ENCODE results near the gene UQCRC2.
A peak's percentile ranks its signal among the peaks of the same experiment; 100 is the strongest.
"Not testable (repeated sequence)": the region's sequence is repeated elsewhere in the genome, so short reads cannot be mapped to it uniquely, and the experiment has no call there.

The UQCRC2 gene

DNA sequence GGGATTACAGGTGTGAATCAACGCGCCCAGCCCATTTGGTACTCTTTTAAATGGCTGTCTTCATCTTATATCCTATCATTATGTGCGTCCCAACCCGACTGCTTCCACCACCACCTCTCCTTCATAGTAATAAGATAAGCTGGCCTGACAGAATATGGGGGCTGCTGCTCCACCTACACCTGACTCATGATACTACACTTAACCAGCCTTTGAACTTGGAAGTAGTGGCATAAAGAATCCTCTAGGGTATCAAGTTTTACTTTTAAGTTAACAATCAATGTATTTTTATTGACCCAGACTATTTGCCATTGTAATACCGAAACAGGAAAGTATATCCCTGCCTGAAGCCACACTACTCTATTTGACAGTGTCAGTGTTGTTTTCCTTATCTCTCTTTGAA is 28.9 kb downstream of the UQCRC2 start:
- no peak for DNase-seq (ENCODE audit: low spot score)

DNA sequence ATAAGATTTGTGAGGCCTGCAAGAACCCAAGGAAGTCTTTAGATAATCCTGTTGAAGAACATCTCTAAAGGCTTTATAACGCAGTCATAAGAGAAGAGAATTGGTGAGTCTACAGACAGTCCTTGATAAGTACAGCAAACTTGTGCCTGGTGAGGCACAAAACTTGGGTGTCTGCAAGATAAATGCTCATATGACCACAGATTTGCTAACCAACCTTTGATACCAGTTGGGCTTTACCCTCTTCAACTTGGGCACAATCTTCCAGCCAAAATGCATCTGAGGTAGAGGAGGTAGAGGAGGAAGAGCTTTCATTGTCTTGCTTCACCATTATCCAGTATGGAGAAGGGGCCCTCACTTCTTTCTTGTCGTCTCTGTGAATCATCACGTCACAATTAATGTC is 30.9 kb downstream of the UQCRC2 start:
- no peak for DNase-seq (ENCODE audit: low spot score)

GRCh38 chr16:21985524-21985923 is 32.4 kb downstream of the UQCRC2 start:
- DNase-seq (ENCODE audit: low spot score): no peak

DNA sequence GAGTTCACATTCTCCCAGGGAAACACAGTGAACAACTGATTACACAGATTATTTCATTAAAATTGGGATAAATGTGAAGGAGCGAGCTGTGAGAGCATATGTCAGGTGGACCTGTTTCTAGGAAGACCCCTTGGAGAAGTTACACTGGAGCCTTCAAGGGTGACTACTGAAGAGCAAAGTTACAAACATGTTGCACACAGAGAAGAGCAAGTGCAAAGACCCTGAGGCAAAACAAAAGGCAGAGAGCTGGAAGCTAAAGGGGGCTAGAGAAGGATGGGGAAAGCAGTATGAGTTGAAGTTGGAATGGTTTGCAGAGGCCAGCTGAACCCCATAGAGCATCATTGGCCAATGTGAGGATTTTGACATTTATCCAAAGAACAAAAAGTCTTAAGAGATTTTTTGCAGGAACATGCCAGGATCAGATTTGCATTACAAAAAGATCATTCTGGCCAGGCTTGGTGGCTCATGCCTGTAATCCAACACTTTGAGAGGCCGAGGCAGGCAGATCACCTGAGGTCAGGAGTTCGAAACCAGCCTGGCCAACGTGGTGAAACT is 33.6 kb downstream of the UQCRC2 start:
- no peak for DNase-seq (ENCODE audit: low spot score)

GRCh38 chr16:21987498-21987897 is 34.3 kb downstream of the UQCRC2 start:
- no peak for DNase-seq (ENCODE audit: low spot score)

DNA sequence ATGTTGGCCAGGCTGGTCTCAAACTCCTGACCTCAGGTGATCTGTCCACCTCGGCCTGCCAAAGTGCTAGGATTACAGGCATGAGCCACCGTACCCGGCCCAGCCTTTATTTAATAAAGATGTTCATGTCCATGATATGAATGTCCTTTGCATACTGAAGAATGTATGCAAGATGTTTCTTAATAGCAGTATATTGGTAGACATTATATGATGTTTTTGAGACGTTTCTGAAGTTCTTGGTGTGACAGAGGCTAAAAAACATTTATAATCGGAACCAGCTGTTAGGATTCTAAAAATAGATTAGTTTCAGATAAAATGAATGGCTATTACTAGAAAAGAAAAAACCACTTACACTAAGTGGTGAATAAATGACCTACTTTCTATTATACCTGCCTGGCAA is 36.0 kb downstream of the UQCRC2 start:
- DNase-seq (ENCODE audit: low spot score): peak; percentile 36

DNA sequence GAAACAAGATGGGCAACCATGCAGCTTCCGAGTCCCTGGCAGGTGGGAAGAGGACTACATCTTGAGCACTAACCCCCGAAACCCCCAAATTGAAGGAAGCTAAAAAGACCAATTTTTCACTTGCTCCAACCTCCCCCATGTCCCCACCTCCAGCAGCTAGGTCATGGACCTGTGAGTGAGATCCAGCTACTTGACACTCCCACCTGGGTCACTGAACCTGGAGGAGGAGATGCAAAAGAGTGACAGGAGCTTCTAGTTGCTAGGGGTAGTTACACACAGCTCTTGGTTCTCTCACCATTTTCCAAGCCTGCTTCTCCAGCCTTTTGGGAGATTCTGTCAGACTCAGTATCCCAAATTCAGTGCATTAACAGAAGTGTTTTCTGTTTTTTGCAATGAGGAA is 36.6 kb downstream of the UQCRC2 start:
- no peak for DNase-seq (ENCODE audit: low spot score)

DNA sequence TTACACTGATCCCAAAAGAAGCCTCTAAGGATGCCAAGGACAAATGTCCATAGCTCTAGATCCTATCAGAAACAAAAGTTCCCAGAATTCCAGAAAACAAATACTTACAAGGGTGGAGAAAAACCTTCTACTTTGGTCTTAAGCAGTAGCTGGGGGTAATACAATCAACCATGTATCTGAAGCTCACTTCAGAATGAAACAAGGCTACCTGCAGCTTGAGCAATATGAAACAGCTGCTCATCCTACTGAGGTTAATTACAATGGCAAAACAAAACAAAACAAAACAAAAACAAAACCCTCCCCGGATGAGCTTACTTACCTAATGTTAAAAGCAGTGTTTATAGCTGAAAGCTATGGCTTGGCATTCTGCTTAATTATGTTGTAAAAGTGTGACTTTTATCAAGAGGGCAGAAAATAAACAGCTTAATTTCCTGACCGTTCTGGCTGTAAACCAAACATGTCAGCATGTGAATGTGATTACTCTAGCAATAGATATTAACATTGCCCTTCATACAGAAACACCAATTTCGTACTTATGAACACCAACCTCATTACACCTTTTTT is 37.3 kb downstream of the UQCRC2 start:
- no peak for DNase-seq (ENCODE audit: low spot score)

GRCh38 chr16:21991621-21992020 is 38.5 kb downstream of the UQCRC2 start:
- DNase-seq (ENCODE audit: low spot score): no peak

DNA sequence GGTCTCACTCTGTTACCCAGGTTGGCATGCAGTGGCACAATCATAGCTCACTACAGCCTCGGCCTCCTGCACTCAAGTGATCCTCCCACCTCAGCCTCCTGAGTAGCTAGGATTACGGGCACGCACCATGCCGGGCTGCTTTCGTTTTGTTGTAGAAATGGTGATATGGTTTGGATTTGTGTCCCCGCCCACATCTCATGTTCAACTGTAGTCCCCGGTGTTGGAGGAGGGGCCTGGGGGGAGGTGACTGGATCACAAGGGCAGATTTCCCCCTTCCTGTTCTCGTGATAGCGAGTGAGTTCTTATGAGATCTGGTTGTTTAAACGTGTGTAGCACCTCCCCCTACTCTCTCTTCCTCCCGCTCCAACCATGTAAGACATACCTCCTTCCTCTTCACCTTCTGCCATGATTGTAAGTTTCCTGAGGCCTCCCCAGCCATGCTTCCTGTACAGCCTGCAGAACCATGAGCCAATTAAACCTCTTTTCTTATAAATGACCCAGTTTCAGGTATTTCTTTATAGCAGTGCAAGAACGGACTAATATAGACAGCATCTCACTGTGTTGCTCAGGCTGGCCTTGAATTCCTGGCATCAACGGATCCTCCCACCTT is 41.8 kb downstream of the UQCRC2 start:
- DNase-seq (ENCODE audit: low spot score): no peak

- DNase-seq (ENCODE audit: low spot score): no peak
Observed at GRCh38 chr16:21996923-21997696, 43.9 kb downstream of the UQCRC2 start.

GRCh38 chr16:21997697-21998480 is 44.7 kb downstream of the UQCRC2 start:
- no peak for DNase-seq (ENCODE audit: low spot score)

GRCh38 chr16:22001591-22001990 is 48.4 kb downstream of the UQCRC2 start:
- DNase-seq (ENCODE audit: low spot score): peak; percentile 72

DNA sequence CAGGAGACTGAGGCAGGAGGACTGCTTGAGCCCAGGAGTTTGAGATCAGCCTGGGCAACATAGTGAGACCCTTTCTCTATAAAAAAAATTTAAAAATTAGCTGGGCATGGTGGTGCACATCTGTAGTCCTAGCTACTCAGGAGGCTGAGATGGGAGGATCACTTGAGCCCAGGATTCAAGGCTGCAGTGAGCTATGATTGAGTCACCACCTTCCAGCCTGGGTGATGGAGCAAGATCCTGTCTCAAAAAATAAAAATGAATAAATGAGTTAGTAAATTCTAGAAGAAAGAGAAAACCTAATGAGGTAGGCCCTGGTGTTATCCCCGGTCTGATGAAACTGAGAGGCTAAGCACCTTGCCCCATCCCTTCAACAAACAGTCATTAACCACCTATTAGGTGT is 48.9 kb downstream of the UQCRC2 start:
- DNase-seq (ENCODE audit: low spot score): not testable (repeated sequence)

- no peak for DNase-seq (ENCODE audit: low spot score)
Observed at GRCh38 chr16:22003195-22003594, 50.0 kb downstream of the UQCRC2 start.

DNA sequence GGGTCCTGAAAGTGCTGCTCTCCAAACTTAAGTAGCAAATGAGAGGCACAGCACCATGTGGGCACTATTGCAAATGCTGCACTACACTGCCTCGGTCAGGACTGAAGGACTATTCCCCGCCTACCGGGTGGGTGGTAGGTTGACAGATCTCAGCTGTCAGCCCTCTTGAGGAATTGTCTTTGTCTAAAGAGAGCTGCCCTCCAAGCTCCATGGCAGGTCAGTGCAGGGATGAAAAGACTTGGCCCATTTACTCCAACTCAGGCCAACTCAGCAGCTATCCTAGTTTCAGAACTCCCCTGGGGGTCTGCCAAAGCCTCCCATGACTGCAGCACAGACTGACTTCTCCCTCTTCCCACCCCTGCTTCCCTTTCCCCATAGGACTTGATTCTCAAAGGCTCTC is 51.2 kb downstream of the UQCRC2 start:
- no peak for DNase-seq (ENCODE audit: low spot score)

DNA sequence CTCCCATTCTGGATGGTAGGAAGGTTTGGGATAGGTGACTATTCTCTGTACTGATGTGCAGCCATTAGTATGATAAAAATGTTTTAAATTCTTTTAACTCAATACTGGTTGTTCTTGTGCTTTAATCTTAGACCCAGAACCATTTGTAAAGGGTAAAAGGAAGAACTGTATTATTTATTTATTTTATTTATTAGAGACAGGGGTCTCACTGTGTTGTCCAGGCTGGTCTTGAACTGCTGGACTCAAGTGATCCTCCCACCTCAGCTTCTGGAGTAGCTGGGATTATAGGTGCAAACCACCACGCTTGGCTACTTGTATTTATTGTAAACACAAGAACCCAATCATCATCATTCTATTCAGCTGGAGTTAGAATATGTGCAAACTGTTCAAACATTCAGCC is 52.6 kb downstream of the UQCRC2 start:
- no peak for DNase-seq (ENCODE audit: low spot score)

DNA sequence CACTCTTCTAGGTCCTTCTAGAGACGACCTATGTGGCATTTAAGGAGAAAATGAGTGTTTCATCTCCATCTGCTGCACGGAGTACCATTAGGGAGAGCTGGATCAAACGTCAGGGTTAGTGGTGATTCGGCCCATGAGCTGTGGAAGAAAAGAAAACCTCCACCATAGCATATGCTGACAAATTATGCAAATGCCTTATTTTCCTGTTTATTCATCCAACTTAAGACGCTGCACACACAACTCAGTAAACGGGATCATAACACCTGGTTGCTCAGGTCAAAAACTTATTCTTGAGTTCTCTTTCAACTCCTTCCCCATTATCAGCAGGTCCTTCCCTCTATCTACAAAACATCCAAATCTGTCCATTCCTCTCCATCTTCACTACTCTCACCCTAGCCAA is 53.5 kb downstream of the UQCRC2 start:
- no peak for DNase-seq (ENCODE audit: low spot score)

GRCh38 chr16:22007159-22007508 is 54.0 kb downstream of the UQCRC2 start:
- DNase-seq (ENCODE audit: low spot score): no peak

GRCh38 chr16:22007509-22008214 is 54.5 kb downstream of the UQCRC2 start, which contains the start of gene MOSMO:
Gene MOSMO, plus strand, starts transcription at chr16:22008111. Its CDS starts 191 bp downstream, at chr16:22008302.
- DNase-seq (ENCODE audit: low spot score): peak; percentile 95

DNA sequence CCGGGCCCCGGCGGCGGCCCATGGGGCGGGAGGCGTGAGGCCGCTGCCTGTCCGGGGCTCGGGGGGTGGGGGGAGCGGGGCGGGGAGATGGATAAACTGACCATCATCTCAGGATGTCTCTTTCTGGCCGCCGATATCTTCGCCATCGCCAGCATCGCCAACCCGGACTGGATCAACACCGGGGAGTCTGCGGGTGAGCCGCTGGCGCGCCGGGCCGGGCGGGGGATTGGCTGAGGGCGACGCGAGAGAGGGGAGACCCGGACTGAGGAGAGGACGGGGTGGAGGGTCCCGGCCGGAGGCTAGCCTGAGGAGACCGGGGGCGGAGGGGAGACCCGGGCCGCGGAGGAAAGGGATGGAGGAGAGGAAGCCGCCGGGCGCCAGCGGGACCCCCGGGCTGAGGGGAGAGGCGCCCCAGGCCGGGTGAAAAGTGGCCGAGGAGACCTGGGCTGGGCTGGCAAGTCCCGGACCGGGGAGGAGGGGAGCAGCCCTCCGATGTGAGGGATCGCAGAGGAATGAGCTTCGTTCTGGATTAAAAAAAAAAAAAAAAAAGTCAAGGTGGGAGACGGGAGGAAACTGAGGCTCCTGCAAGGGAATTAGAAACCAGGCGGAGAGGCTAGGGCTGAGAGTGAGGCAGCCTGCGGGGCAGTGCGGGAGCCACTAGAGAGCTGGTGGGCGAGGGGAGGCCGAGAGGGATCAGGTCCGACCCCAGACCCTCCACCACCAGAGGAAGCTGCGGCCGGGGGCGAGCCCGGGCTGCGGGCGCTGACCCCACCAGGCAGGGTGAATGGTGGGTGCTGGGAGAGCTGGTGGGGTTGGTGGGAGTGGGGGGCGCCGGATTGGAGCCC is 55.3 kb downstream of the UQCRC2 start:
- DNase-seq (ENCODE audit: low spot score): no peak
